D341Med (cell line): ENCODE measurements around the gene CLK2.
"Not testable (repeated sequence)": the region's sequence is repeated elsewhere in the genome, so short reads cannot be mapped to it uniquely, and the experiment has no call there.

Source experiments
- DNase-seq: peaks from one replicate; pipeline ENCODE4 v3.0.0; 2012; ENCODE audit warnings: low spot score

The CLK2 gene

DNA sequence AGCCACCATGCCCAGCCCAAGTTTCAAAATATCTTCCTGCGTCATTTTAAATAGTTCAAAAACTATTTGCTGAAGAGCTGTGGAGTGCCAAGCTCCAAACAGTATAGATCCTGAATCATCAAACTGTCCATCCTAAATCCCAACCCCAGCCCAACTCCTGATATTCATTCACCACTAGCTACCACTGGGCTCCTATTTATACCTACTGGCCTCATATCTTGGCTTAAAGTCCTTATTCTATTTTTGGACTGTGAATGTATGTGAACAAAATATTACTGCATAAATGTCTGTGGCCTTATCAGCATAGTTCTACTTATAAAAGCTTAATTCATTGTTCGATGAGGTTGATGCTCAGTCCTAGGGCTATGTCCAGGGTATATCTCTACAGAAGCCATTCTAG is 5.9 kb downstream of the CLK2 start:
- DNase-seq = no peak

DNA sequence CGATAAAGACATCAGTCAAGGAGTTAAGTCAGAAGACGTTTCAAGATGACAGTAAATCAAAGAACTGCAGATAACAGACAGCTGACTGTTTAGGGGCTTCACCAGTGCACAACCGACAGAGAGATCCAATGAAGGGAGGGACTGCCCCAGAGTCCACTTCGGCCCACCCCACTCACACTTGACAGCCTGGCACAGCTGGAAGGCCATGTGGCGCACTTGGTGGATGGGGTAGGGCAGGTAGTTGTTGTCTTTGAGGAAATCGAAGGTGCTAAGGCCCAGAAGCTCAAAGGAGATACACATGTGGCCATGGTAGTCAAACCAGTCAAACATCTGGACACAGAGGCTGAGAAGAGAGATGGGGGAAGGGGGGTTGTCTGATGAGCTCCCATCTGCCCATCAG is 6.8 kb downstream of the CLK2 start:
- DNase-seq = no peak

DNA sequence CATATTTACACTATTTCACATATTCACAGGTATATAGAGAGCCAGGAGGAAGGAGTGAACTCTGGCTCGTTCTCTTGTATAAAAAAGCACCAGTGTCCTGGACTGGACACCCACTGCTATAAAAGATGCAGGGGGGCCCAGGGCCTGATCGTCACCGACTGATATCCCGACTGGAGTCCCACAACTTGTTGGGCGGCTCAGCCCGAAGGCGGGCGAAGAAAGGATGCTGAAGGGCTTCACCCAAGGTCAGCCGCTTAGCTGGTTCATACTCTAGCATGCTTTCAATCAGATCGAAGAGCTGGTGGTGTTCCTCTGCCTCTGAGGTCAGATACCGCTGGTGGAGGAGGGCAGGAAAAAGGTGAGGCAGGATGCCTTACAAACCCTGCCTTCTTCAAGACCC is 10.2 kb downstream of the CLK2 start:
- no peak for DNase-seq

DNA sequence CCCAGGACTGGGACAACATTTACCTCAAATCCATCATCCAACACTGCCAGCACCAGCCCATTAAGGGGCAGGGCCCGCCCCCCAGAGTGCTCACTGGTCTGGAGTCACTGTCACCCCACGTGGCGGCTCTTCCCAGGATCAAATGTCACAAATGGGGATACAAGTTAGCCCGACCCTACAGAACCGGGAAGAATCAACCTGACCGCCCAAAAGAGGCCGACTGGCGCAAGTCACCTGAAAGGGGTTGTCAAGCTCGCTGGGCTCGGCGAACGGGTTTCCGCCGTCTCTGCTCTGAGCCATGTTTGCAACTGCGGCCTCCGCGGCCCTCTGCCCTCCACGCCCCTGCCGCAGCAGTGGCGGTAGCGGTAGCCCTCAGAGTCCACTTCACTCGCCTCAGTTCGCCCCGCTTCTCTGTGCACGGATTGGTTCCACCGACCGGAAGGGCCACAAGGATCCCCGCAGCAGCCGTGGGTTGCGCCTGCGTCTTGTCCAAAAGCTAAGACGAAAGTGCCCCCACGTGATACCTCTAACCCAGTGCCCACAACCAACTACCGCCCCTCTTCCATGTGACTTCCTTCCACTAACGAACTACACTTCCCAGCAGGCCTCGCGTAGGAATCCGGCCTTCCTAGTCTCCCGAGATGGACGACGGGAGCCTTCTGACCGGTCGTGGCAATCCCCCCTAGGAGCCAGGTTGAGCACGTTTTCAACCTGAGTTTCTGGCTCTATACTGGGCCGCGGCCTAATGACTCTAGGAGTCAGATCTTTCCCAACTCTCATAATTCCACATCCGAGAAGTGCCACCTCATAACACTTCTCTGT is 11.2 kb downstream of the CLK2 start, which contains the start of gene SCAMP3:
Gene SCAMP3 (minus strand): TSS at position 509 of the 822 bp plus-strand sequence. CDS start 209 bp downstream, at position 300.
- peak; percentile 96 for DNase-seq

DNA sequence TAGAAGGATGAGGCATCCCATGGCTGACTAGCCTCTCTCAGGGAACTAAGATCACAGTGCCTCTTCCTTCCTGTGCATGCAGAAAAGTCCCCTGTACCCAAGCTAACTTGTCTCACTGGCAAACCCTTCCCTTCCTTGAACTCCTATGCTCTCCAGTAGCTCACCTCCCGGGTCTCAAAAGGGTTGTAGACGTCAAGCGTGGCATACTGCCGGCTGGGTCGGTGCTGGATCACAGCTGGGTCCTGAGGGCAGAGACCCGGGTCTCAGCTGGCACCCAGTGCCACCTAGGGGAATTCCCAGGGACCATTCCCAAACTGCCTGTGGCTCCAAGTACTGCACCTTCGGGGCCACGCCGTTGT is 11.8 kb downstream of the CLK2 start:
- peak; percentile 59 for DNase-seq

DNA sequence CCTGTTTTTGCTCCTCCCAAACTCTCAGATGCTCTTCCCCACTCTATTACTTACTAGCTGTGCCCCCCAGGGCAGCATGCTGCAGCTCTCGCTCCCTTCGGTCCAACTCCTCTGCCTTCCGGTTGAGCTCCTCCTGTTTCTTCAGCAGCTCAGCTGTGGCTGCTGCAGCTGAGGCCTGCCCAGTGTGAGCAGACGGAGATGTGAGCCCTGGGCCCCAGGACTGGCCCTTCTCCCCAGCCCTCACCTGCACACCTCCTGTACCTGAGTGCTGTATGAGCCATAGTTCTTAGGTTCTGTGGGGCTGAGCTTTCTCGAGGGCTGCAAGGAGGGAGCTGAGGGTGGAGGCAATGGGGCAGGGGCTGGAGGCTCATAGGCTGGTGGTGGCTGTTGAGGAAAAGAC is 13.0 kb downstream of the CLK2 start:
- no peak for DNase-seq

DNA sequence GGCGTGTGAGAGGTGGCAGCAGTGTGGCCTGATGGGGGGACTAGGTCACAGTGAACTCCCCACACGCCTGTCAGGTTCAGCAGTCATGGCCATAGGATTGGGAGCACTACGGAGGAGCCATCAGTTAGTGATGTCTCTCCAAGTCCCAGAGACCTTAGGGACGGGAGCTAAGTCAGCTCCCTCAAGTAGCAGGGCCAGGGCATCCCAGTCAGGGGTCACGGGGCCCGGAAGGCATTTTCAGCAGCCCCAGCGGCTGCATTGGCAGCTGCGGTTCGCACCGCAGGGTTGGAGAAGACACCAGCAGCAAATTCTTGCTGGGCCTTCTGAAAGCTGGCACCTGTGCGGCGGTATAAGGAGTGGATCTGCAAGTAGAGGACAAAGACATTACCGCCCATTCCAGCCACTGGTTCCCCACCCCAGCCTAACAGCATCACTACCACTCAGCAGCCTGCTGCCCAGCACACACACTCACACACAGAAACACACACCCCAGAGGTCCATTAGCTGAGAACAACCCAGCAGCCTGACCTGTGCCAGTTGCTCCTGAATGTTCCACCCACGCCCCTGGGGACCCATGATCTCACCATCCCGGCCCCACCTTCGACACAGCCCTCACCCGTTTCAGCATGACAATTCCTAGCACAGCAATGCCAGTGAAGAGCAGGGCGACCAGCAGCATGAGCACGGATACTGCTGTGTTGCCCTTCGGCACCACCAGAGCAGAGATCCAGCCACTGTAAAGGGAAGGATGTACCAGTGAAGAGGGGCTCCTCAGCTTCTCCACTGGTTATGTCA is 17.0 kb downstream of the CLK2 start:
- no peak for DNase-seq

DNA sequence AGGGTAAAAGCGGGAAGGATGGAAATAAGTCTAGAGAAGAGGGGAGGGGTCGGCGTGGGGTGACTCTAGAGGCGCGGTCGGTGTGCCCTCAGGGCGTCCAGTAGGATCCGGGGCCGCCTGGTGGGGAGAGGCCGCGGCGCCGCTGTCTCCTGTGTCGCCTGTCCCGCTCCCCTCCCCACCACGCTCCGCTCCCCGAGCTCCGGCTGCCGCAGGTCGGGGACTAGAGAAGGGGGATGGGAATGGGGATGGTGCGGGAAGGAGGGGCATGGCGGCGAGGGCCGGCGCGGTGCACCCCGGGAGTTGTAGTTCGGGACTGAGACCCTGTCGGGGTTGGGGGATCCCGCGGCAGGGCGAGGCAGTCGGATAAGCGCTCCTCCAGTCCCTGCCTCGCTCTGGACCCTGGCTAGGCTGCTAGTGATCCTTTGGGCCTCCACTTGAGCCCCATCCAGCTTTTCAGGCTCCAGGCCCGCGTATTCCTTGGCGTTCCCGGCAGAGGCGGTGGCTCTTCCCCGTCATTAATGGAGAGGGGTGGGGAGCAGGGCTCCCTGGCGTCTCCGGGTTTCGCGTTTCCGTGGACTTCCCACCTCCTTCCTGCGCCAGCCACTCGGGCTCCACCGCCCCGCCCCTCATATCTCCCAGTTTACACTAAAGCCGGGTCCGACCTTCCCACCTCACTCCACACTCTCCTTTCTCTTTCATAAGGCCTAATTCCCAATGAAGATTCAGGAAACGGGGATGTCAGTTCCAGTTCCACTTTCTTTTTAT is 17.9 kb downstream of the CLK2 start, which contains the start of gene ENTREP3:
Gene ENTREP3 (minus strand): TSS at position 241 of the 765 bp plus-strand sequence. CDS start 606 bp downstream, outside the sequence.
- peak; percentile 97 for DNase-seq

DNA sequence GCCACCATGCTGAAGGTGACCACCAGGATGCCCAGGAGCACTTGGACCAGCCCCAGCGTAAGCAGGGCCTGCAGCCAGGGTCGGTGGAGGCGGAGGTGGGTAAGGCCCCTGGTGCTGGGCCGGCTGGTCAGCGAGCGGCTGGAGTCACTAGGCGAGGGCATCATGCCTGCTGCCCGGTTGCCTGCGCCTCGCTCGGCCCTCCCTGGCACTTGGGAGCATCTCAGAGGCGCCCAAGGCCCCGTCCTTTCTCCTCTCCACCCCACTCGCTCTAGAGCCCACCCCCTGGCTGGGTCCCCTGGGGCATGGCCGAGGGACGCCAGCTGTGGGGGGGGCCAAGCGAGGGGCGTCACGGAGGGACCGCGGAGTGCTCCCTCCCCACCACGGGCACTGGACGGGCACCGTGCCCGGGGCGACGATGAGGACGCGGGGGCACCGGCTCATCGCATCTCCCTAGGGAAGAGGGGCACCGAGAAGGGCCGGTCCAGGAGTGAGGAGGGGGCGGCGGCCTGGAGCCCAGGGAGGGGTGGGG is 18.5 kb downstream of the CLK2 start:
- DNase-seq = peak; percentile 77

DNA sequence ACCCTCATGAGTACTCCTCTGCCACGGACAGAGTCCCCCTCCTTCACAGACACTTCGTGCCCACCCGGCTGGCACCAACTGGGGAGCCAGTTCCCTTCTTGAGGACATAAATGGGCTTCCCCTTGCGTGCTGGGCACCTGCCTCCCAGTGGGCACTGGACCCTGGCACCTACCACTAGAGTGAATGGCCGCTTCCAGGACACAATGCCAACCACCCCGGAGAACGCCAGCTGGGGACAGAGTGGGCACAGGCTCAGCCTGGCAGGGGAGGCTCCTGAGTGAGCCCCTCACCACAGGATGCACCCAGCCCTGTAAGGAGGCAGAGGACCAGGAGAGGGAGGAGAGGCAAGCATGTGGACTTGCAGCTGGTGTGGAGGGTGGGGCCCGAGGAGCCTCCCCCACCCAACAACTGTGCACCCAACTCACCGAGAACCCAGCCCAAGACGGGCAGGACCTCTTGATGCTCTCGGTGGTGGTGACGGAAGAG is 19.0 kb downstream of the CLK2 start:
- DNase-seq = no peak

DNA sequence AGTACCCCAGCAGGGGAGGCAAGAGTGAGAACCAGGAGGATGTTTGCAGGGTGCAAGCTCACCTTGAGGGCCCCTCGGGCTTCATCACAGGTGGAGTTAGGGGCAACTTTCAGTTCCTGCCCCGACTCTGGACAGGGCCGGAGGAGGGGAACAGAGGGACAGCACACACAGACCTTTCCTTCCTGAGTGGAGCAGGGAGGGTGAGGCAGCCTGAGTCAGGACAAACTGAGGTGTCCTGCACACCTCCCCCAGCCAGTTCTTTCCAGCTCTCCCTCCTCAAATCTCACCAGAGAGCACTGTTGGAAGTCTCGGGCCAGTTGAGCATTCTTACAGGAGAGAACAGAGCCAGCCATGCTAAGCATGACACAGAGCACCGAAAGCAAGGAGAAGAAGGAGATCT is 19.5 kb downstream of the CLK2 start:
- DNase-seq = no peak

DNA sequence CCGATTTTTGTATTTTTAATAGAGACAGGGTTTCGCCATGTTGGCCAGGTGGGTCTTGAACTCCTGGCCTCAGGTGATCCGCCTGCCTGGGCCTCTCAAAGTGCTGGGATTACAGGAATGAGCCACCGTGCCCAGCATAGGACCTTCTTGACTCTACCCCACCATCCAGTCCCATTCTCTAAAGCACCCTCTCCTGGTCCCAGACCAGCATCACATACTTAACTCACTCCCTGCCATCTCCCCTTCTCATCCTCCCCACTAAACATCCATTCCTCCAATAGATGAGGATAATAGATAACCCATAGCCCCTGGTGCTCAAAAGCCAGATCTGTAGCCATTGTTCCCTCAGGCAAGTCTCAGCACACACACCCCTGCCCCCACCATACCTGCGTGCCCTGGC is 20.1 kb downstream of the CLK2 start:
- DNase-seq = no peak

DNA sequence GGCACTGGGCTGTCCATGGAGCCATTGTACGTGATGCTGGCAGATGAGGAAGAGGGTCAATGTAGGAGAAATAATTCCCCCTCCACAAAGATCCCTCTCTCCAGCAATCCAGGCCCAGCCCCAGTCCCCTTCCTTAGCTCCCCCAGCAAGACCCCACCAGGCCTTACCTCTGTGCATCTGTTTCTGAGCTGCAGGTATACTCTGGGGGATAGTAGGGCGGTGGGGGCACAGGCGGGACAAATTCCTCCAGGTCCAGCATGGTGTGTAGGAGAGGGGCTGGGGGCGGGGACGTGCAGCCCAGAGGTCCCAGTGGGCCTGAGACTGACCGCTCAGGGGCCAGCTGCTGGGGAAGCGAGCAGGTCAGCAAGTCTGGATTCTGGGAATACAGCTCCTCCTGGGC is 21.7 kb downstream of the CLK2 start:
- DNase-seq = no peak

DNA sequence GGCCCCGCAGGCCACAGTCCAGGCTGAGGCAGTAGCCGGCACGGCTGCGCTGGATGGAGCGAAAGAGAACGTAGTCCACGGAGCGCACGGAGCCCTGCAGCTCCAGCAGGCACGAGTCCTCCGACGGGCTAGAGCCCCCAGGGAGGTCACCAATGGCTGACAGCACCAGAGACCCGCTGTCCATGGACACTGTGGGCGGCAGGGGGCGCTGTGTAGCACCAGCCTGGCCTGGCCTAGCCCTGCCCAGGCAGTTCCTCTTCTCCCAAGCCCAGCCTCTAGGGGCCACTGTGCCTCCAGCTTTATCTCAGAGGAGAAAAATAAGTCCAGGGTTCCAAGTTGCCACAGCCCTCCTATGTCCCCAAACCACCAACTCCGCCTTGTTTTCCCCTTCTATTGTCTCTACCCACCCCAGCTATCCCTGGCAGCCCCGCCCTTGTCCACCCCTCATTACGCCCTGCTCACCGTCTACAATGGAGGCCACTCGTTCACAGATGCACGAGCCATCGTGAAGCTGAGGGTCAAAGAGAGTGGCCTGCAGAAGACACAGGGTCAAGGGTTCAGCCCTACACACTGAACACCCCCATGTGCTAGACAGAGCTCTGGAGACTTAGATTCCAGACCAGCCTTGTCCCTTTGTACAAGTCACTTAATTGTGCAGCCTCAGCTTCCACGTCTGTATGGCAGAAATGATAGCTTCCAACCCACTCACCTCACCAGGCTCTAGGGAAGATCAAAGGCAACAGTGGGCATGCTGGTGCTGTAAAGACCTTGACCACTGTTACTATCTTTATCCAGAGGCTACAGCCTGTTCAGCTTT is 22.5 kb downstream of the CLK2 start:
- DNase-seq = peak; percentile 97

DNA sequence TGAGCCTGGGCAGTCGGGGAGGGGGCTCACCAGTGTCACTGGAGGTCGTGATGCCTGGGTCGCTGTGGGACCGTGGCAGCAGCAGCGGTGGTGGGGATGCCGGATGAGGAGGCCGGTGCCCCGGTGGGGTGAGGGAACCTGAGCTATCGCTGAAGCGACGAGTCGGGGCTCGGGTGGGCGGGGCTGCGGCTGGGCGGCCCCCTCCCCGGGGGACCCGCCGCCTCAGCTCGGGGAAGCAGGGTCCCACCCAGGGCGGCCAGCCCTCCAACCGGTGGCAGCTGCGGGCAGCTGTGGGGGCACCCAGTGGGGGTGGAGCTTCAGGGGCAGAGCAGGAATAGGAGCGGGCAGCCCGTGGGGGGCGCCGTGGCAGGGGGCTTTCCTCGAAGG is 23.1 kb downstream of the CLK2 start:
- DNase-seq = no peak

DNA sequence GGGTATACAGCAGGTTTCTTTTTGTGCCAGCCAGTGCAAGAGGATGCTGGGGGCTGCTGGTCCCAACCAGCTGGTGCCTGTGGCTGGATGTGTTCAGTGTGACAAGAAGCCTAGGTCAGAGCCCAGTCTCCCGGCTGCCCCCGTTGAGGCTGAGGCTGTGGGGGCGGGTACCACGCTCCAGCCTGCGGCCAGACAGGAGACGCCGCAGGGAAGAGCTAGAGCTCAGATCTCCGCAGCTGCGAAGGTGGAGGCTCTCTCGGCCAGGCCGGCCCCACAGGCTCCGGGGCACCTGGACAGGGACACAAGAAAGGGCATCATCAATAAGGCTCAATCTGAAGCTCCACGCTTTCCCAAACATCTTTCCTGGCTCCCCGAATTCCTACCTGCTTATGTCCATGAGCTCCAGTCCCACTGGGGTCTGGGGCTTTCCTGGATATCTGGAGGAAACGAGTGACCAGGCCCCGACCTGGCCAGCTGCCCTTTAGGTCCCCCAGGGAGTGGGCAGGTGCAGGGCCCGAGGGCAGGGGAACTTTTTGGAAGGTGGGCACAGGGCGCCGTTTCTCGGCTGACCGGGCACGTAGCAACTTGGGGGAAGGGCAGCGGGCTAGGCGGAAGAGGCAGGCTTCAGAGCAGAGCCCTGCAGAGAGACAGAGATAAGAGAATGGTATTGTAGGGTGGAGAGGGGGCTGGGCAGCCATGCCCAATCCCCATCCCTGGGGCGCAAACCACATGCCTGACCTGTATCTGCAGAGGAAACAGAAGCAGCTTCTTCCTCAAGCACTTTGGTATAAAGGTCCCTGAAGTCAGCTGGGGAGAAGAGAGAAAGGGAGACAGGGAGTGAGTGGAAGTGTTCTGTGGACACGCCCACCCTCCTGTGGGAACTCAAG is 25.4 kb downstream of the CLK2 start:
- DNase-seq = no peak

DNA sequence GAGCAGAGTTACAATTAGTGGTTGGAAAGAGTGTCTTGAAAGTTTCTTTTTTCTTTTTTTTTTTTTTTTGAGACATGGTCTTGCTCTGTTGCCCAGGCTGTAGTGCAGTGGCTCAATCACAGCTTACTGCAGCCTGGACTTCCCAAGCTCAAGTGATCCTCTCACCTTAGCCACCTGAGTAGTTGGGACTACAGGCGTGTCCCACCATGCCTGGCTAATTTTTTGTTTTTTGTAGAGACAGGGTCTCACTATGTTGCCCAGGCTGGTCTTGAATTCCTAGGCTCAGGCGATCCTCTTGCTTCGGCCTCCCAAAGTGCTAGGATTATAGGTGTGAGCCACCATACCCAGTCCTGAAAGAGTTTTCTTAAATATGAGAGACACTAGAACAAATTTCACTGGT is 26.5 kb downstream of the CLK2 start:
- not testable (repeated sequence) for DNase-seq

DNA sequence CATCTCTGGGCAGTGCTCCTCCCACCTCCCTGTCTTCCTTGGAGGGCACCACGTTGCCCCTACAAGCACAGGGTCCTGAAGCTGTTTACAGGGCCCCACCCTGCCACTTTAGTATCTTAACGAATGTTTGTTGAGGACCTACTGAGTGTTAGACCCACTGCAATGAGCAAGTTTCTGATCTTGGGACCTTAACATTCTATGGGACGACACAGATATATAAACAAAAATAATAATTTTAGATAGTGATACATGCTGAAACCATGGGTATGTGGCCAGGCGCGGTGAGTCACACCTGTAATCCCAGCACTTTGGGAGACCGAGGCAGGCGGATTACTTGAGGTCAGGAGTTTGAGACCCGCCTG is 28.2 kb downstream of the CLK2 start:
- no peak for DNase-seq

DNA sequence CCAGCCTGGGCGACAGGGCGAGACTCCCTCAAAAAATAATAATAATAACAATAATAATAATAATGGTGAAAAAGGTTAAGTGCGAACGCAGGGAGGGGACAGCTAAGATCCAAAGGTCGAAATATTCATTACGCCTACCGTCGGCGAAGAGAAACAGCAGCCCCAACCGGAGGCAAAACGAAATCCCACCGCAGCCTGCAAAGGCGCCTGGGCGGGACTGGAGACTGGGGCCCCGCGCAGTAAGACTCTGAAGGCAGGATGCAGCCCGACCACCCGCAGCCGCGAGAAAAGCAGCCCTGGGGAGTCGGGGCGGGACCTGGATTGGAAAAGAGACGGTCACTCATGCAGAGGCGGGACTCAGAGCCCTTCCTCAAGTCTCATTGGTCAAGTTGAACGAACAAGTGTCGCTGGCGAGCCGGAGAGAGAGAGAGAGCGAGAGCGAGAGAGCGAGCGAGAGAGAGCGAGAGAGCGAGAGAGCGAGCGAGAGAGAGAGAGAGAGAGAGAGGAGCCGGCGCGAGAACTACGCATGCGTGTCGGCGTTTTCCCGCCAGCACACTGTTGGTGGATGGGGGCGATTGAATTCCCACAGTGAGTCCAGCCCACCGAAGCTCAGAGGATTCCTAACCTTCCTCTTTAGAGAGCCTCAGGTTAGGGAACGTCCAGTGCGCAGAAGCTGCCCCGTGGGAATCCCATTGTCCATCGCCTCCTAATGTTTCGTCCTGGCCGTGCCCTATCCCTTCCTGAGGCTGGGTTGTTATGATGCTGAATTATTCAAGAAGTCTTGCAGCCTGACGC is 28.7 kb downstream of the CLK2 start:
- DNase-seq = peak; percentile 97
